Natural killer cell (primary cell): ENCODE measurements around the gene JPH4. TPM values are rescaled to one million over a fixed set of nuclear protein-coding genes. Genes with fewer than 3 reads are reported as not detected.
"Not testable (repeated sequence)": the region's sequence is repeated elsewhere in the genome, so short reads cannot be mapped to it uniquely, and the experiment has no call there.

Experiments used
- ATAC-seq, 3 donors: fragments of 150-1000 bp in 2 of 3; fragments of 200-7000 bp in 1 of 3; cut with Tn5 transposase; 1 replicate in 1 of 3; 2 replicates in 2 of 3; pipeline ENCODE4 v1.10.0; 2021; ENCODE audit warnings: mild to moderate bottlenecking in 2 of 3, moderate library complexity in 2 of 3
- DNase-seq, 2 donors: peaks; one replicate each; pipeline versions ENCODE4 v3.0.0 to v3.0.0-alpha.2; 2013 to 2021; ENCODE audit warnings: mixed read lengths in 1 of 2
- H3K27ac ChIP-seq: one replicate; pipeline ENCODE4 v1.5.1; 2013; ENCODE audit warnings: mild to moderate bottlenecking, low read length
- H3K27me3 ChIP-seq: one replicate; pipeline ENCODE4 v1.6.1; 2013; ENCODE audit warnings: low read length; ENCODE audit not compliant: control insufficient read depth, insufficient read depth
- H3K36me3 ChIP-seq: one replicate; pipeline ENCODE4 v1.6.1; 2013; ENCODE audit warnings: low read length; ENCODE audit not compliant: control insufficient read depth, insufficient read depth
- H3K4me1 ChIP-seq: one replicate; pipeline ENCODE4 v1.6.1; 2013; ENCODE audit warnings: low read length; ENCODE audit not compliant: control insufficient read depth, insufficient read depth
- H3K4me3 ChIP-seq: one replicate; pipeline ENCODE4 v1.5.1; 2013; ENCODE audit warnings: low read length
- H3K9me3 ChIP-seq: one replicate; pipeline ENCODE4 v1.6.1; 2013; ENCODE audit warnings: low read length; ENCODE audit not compliant: control insufficient read depth, insufficient read depth
- H3K27ac Mint-ChIP-seq, 2 donors: one replicate each; pipeline ENCODE4 v1.8.0; 2022; ENCODE audit warnings: mild to moderate bottlenecking in 2 of 2, mixed read lengths in 2 of 2, moderate library complexity in 1 of 2
- H3K27me3 Mint-ChIP-seq, 2 donors: one replicate each; pipeline ENCODE4 v1.8.0; 2022; ENCODE audit warnings: low read depth in 2 of 2, mixed read lengths in 2 of 2
- H3K36me3 Mint-ChIP-seq: one replicate; pipeline ENCODE4 v1.8.0; 2022; ENCODE audit warnings: mixed read lengths
- H3K4me1 Mint-ChIP-seq, 2 donors: one replicate each; pipeline ENCODE4 v1.8.0; 2022; ENCODE audit warnings: mixed read lengths in 2 of 2
- H3K4me3 Mint-ChIP-seq: one replicate; pipeline ENCODE4 v1.8.0; 2022; ENCODE audit warnings: mild to moderate bottlenecking, moderate library complexity, mixed read lengths
- H3K9me3 Mint-ChIP-seq, 2 donors: one replicate each; pipeline ENCODE4 v1.8.0; 2022; ENCODE audit warnings: mixed read lengths in 2 of 2
- CTCF ChIP-seq: fragments of 200-600 bp; IDR thresholded peaks from one replicate; pipeline ENCODE4 v1.8.0; 2022; ENCODE audit warnings: antibody characterized with exemption
- WGBS: methylation state at CpG from one replicate; pipeline ENCODE4 v1.1.7; 2013; ENCODE audit warnings: missing lambda C conversion rate; ENCODE audit not compliant: insufficient coverage; 5-methylcytosine and 5-hydroxymethylcytosine counted together
- intact Hi-C: fragments of 100-400 bp; cut with micrococcal nuclease; formaldehyde crosslinking; loops from one replicate; pipeline ENCODE4 v1.14.2; 2022
- total RNA-seq, 4 donors: library from RNA; stranded (reverse); fragments of 120-200 nt in 1 of 4; gene quantifications; one replicate each; pipeline versions ENCODE4 v1.2.3 to v1.2.4, GENCODE V29; 2013 to 2022

JPH4 gene
- total RNA-seq, 3 donors from 2014 or later (not counting 1 experiment from before 2014, with no cell fraction given): 0.25 TPM; not detected in 2

GRCh38 chr14:23610815-23611289 is 32.3 kb upstream of the JPH4 start:
- intact Hi-C loops: no loop called here
- no peaks in the 10 kb centered on the region for H3K27me3 ChIP-seq
- H3K36me3 ChIP-seq: no peaks in the 10 kb centered on the region
- no peak for TF ChIP-seq CTCF
- peaks cover 25% of the 10 kb centered on the region for H3K4me1 ChIP-seq
- H3K9me3 ChIP-seq: no peaks in the 10 kb centered on the region
- WGBS: 32% methylated on average over 4 of the region's 4 CpGs
- peaks cover 28 to 29% of the 10 kb centered on the region in 2 donors for H3K4me1 Mint-ChIP-seq
- peaks cover 0 to 3% of the 10 kb centered on the region in 2 donors for H3K27me3 Mint-ChIP-seq
- peak overlapping the region; percentile 85 to 92 for H3K27ac Mint-ChIP-seq
- H3K36me3 Mint-ChIP-seq: no peaks in the 10 kb centered on the region
- H3K4me3 Mint-ChIP-seq: peak overlapping the region; percentile 84
- H3K4me3 ChIP-seq: no peak overlapping the region
- H3K9me3 Mint-ChIP-seq: peaks cover 0 to 3% of the 10 kb centered on the region in 2 donors
- peak overlapping the region; percentile 81 for H3K27ac ChIP-seq
- DNase-seq: peak in 1 of 2 donors; percentile 36
- ATAC-seq: peak; percentile 40 to 77 (median 66)

- peaks cover 0 to 3% of the 10 kb centered on the region in 2 donors for H3K9me3 Mint-ChIP-seq
- H3K27ac Mint-ChIP-seq: peak overlapping the region; percentile 85 to 92
- 11% methylated on average over 2 of the region's 2 CpGs for WGBS
- H3K4me1 ChIP-seq: peaks cover 25% of the 10 kb centered on the region
- TF ChIP-seq CTCF: no peak
- H3K36me3 Mint-ChIP-seq: no peaks in the 10 kb centered on the region
- H3K9me3 ChIP-seq: no peaks in the 10 kb centered on the region
- H3K4me3 ChIP-seq: no peak overlapping the region
- H3K36me3 ChIP-seq: no peaks in the 10 kb centered on the region
- peaks cover 0 to 3% of the 10 kb centered on the region in 2 donors for H3K27me3 Mint-ChIP-seq
- H3K4me1 Mint-ChIP-seq: peaks cover 28 to 29% of the 10 kb centered on the region in 2 donors
- H3K4me3 Mint-ChIP-seq: peak overlapping the region; percentile 84
- H3K27me3 ChIP-seq: no peaks in the 10 kb centered on the region
- H3K27ac ChIP-seq: peak overlapping the region; percentile 81
- intact Hi-C loops: no loop called here
- DNase-seq: peak in 1 of 2 donors; percentile 53
- peak; percentile 74 to 87 (median 84) for ATAC-seq
These were observed 31.7 kb upstream of the JPH4 start for GRCh38 chr14:23610090-23610814.

GRCh38 chr14:23609411-23610089 is 31.0 kb upstream of the JPH4 start:
- H3K9me3 ChIP-seq, intact Hi-C loops, H3K36me3 Mint-ChIP-seq, DNase-seq, H3K9me3 Mint-ChIP-seq, H3K27me3 ChIP-seq, H3K36me3 ChIP-seq, H3K27me3 Mint-ChIP-seq, ATAC-seq, H3K4me3 ChIP-seq: not testable (repeated sequence)
- 76% methylated on average over 6 of the region's 7 CpGs for WGBS
- H3K4me3 Mint-ChIP-seq: peak overlapping the region; percentile 84
- Histone ChIP-seq H3K27ac (peak overlapping the region; percentile 81), H3K4me1 (peaks cover 25% of the 10 kb centered on the region)
- peak overlapping the region; percentile 85 to 92 for H3K27ac Mint-ChIP-seq
- peaks cover 28 to 29% of the 10 kb centered on the region in 2 donors for H3K4me1 Mint-ChIP-seq

- no peaks in the 10 kb centered on the region for H3K36me3 ChIP-seq
- DNase-seq (no peak), ATAC-seq (no peak)
- TF ChIP-seq CTCF: no peak
- peaks cover 0 to 3% of the 10 kb centered on the region in 2 donors for H3K9me3 Mint-ChIP-seq
- WGBS: 92% methylated on average over 3 of the region's 3 CpGs
- H3K4me1 Mint-ChIP-seq: peaks cover 28 to 29% of the 10 kb centered on the region in 2 donors
- no peaks in the 10 kb centered on the region for H3K36me3 Mint-ChIP-seq
- peak overlapping the region; percentile 5 to 92 for H3K27ac Mint-ChIP-seq
- H3K4me3 Mint-ChIP-seq: peak overlapping the region; percentile 22
- H3K4me1 ChIP-seq: peaks cover 25% of the 10 kb centered on the region
- H3K9me3 ChIP-seq: no peaks in the 10 kb centered on the region
- intact Hi-C loops: no loop called here
- H3K27me3 ChIP-seq: no peaks in the 10 kb centered on the region
- H3K4me3 ChIP-seq: no peak overlapping the region
- no peak overlapping the region for H3K27ac ChIP-seq
- peaks cover 0 to 3% of the 10 kb centered on the region in 2 donors for H3K27me3 Mint-ChIP-seq
These were observed 30.4 kb upstream of the JPH4 start for GRCh38 chr14:23609001-23609400.
